ENCODE data around the gene BLM. TPM values are rescaled to one million over a fixed set of nuclear protein-coding genes. Genes with fewer than 3 reads are reported as not detected.
A peak's percentile ranks its signal among the peaks of the same experiment; 100 is the strongest.
"Not testable (repeated sequence)": the region's sequence is repeated elsewhere in the genome, so short reads cannot be mapped to it uniquely, and the experiment has no call there.

Gene BLM
- 13.1 and 16.1 TPM in 2 replicates for total RNA-seq (2014; rRNA removed; shearing (Covaris generic))
- 6.7 and 7.0 TPM in 2 replicates for polyA plus RNA-seq (2015; cell fraction: cytosol; rRNA removed)
- polyA plus RNA-seq (2015; cell fraction: nucleus; rRNA removed), result 22.0 and 25.6 TPM in 2 replicates

DNA sequence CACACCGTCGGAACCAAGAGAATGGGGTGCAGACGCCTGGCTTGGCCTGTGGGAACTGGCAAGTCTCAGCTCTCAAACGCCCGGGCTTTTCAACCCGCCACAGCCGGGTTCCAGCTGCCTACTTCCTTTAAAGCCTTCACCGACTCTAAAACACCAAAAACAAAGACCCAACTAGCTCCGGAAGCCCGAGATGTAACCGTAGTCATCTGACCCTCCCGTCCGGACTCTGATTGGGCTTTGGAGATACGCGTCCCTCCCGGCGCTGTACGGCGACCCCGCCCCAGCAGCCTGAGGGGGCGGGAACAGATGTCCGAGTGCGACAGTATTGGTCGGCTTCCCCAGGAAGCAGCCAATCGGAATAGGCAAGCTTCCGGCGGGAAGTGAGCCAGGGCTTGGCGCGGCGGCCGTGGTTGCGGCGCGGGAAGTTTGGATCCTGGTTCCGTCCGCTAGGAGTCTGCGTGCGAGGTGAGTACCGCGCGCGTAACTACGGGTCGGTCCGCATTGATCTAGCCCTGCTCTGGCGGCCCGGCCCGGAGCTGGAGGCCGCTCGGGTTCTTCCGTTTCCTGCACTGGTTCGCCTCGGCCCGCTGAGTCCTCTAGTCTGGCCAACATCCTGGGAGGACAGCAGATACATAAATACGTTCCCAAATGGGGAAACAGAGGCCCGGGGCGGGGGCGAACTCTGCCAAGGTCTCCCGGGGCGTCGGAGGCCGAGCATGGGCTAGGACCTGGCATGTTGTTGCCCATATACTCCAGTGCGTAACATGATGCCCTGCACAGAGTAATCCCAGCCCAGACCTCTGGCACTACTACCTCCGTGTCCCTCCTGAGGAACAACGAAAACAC lies at the start of gene BLM:
BLM (plus strand) TSS at position 371 of the 846 bp plus-strand sequence. CDS start 30,047 bp downstream, outside the sequence.
- DNase-seq (ENCODE audit: low read depth), result peak; percentile 99

DNA sequence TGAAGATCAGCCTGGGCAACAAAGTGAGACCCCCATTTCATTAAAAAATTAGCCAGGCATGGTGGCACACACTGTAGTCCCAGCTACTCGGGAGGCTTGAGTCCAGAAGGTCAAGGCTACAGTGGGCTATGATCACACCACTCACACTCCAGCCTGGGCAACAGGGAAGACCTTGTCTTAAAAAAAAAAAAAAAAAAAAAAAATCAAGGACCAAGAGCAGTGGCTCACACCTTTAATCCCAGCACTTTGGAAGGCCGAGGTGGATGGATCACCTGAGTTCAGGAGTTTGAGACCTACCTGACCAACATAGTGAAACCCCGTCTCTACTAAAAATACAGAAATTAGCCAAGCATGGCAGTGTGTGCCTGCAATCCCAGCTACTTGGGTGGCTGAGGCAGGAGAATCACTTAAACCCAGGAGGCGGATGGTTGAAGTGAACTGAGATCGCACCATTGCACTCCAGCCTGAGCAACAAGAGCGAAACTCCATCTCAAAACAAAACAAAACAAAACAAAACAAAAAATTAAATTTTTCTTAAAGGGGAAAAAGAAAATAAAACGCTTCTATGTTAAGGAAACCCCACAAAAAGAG lies 49.3 kb upstream of the BLM start:
- not testable (repeated sequence) for DNase-seq (ENCODE audit: low read depth)

DNA sequence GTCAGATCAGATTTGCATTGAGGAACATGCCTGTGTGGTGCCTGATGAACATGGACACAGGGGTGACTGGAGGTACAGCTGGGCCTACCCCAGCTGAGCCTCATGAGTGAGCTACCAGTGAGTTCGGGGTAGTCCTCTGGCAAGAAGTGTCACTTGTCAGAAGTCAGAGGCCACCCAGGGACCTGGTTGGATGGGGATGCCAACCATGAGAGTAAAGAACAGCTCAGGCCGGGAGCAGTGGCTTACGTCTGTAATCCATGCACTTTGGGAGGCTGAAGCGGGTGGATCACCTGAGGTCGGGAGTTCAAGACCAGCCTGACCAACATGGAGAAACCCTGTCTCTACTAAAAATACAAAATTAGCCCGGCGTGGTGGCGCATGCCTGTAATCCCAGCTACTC lies 46.5 kb upstream of the BLM start:
- DNase-seq (ENCODE audit: low read depth), result not testable (repeated sequence)

DNA sequence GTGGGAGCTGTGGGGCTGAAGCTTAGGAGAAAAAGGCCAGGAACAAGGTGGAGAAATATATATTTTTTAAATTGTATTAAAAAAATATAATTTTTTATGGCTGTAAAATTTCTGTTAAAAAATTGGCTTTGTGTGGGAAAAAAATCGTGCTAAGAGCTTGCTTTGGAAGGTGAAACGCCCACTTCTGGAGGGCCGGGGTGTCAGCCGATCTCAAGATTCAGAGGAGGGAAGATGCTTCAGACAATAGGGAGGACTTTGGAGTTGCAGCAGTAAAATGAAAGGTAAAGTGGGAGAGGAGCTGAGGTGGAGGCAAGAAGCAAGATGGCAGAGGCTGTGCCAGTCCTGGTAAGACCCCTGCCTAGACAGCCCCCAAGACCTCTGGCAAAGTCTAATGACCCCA lies 45.9 kb upstream of the BLM start:
- no peak for DNase-seq (ENCODE audit: low read depth)

DNA sequence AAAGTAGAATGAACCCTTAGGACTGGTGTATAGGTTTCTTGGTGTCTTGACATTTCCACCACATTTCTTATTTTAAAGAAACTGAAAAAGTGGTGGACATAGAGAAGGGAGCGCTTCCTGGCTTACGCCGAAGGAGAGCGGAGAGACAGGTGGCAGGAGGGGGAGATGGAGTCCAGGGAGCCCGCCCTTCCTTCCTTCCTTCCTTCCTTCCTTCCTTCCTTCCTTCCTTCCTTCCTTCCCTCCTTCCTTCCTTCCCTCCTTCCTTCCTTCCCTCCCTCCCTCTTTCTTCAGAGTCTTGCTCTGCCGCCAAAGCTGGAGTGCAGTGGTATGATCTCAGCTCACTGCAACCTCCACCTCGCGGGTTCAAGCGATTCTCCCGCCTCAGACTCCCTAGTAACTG lies 43.8 kb upstream of the BLM start:
- DNase-seq (ENCODE audit: low read depth), result not testable (repeated sequence)

GRCh38 chr15:90674476-90674875 lies 42.7 kb upstream of the BLM start:
- DNase-seq (ENCODE audit: low read depth), result peak; percentile 65

- no peak for DNase-seq (ENCODE audit: low read depth)
Observed at GRCh38 chr15:90675464-90675863, 41.7 kb upstream of the BLM start.

DNA sequence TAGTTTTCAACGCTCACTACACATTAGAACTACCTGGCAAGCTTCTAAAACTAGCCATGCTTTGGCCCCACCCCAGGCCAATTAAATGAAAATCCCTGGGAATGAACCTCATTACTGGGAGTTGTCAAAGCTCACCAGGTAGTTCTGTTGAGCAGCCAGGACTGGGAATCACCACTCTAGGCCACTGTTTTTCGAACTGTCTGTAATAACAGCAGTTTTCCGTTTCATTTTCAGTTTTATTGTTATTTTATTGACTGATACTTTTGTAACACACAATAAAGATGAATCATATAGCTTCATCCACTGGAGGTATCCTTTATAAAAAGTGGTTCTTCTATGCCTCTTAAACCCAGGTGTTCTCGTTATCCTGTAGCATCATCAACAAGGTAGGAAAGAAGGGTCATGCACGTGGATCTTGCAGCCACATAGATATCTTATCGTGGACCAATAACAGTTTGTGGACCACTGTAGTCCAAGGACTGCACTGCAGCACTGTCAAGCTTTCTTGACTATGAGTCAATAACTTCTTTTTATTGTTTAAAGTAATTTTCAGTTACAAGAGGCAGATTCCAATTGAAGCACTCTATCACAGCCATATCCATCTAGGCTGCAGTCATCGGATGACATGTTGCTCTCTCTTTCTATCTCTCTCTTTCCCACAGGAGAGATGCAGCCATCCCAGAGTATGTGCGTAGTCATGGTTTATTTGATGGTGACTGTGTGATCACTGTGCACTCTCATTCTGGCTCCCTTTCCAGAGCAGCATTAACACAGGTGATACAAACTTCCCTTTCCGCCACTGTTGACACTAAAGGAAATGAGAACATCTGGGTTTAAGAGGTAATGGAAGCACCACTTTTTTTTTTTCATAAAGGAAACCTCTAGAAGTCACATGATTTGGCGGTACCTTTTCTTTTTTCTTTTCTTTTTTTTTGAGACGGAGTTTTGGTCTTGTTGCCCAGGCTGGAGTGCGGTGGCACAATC lies 39.0 kb upstream of the BLM start:
- DNase-seq (ENCODE audit: low read depth), result no peak

GRCh38 chr15:90679959-90680358 lies 37.2 kb upstream of the BLM start:
- DNase-seq (ENCODE audit: low read depth), result no peak

DNA sequence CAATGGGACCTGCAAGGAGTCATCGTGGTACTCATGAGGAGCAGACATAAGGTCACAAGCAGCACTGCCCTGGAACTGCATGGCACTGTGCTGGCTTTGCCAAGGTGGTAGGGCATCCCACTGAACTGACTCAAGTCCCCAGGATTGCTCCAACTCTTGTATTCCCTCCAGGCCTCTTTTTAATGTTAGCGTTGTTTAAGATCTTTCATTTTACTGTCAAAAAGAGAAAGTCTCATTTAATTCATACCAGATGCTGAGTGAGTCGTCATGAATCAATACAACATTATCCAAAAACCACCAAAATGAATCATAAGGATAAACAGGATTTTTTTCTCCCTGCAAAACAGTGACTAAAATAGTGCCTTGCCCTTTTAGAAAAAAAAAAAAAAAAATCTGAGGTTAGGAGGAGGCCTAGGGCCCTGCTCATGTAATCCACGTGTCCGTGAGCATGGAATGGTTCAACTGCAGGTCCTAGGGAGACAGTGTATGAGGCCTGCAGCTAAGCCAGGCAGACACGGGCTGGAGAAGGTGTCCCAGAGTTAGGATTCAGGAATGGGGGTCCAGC lies 36.7 kb upstream of the BLM start:
- peak; percentile 94 for DNase-seq (ENCODE audit: low read depth)

DNA sequence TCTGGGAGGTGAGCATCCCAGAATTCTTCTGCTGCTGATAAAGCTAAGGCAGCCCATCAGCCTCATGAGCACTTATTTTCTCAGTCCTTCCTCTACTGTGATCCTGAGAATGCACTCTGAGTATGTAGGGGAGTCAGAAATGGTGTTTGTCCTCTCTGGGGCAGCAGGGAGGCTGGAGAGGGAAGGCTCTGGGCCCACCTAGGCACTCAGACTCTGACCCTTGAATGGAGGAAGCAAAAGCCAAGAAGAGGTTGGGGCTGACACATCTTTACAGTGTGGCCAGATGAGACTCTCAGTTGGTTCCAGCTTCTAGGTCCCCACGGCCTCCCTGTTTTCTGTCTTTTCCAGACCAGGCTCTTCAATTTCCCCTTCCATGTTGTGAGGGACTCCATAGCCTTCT lies 36.1 kb upstream of the BLM start:
- no peak for DNase-seq (ENCODE audit: low read depth)

GRCh38 chr15:90681480-90681879 lies 35.7 kb upstream of the BLM start:
- DNase-seq (ENCODE audit: low read depth), result peak; percentile 92

DNA sequence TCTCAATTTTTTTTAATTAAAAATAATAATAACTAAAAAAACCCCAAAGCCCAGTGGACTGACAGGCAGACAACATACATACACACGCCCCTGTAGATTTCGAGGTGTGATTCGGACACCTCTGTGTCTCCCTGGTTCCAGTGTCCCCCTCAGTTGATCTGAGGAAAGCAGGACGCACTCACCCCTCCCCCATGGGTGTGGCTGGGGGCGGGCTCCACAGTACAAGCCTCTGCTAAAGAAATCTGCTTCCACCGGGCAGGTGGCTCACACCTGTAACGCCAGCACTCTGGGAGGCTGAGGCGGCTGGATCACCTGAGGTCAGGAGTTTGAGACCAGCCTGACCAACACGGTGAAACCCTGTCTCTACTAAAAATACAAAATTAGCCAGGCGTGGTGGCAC lies 33.8 kb upstream of the BLM start:
- no peak for DNase-seq (ENCODE audit: low read depth)

DNA sequence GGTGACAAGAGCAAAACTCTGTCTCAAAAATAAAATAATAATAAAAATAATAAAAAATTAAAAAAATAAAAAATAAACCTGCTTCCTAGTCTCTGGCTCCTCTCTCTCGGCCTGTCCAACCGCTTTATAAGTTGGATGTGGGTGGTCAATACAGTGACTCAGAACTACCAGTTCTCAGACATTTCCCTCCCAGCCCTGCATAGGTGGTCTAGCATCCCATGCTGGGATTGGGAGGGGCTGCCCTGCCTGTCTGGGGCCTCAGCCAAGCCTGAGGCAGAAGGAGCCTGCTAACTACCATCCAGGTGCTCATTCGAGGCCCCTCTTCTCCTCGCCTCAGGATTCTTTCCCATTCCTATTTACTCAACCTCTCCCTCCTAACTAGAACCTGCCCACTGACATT lies 33.3 kb upstream of the BLM start:
- DNase-seq (ENCODE audit: low read depth), result no peak

DNA sequence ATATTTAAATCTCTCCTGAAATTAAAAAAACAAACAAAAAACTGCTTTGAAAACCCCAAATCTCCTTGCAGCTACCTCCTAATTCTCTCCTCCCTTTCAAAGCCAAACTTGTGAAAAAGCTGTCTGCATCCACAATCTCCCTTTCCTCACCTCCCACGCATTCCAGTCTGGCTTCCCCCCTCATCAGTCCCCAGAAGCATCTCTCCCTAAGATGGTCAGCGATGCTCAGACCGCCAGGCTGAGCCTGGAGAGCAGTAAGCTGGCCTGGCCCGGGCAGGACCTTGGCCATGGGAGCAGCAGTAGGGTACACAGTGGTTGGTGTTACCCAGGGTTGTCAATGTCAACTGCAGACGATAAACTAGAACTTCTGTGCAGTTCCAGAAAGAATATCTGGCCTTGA lies 32.9 kb upstream of the BLM start:
- no peak for DNase-seq (ENCODE audit: low read depth)

DNA sequence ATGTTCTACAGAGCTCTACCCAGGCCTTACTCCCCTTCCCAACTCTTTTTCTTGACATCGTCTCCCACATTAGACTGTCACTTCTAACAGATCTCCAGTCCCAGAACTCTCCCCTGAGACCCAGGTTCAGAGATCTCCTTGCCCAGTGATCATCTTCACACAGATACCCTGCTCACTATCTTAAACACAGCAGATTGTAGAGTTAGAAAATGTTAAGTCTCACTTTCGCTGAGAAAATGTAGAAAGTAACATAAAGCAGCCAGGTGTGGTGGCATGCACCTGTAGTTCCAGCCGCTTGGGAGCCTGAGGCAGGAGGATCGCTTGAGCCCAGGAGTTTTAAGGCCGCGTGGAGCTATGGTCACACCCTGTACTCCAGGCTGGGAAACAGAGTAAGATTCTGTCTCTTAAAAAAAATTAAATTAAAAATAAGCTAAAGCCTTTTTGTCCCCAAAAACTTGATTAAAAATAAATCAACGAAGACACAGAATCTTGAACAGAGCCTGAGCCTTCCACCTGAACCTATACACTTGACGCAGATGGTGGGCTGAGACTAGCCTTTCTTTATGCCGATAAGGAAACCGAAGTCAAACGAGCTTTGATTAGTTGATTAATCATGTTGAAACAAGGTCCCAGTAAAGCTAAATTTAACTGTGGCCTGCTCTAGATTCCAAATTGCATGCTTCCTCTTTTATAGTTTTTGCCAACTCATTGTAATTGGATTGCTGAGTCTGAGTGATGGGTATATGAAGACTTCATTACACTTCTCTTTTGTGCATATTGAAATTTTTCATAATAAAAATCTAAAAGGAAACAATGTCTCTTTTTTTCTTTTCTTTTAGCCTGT lies 31.3 kb upstream of the BLM start:
- no peak for DNase-seq (ENCODE audit: low read depth)

GRCh38 chr15:90686435-90687218 lies 30.5 kb upstream of the BLM start:
- no peak for DNase-seq (ENCODE audit: low read depth)

DNA sequence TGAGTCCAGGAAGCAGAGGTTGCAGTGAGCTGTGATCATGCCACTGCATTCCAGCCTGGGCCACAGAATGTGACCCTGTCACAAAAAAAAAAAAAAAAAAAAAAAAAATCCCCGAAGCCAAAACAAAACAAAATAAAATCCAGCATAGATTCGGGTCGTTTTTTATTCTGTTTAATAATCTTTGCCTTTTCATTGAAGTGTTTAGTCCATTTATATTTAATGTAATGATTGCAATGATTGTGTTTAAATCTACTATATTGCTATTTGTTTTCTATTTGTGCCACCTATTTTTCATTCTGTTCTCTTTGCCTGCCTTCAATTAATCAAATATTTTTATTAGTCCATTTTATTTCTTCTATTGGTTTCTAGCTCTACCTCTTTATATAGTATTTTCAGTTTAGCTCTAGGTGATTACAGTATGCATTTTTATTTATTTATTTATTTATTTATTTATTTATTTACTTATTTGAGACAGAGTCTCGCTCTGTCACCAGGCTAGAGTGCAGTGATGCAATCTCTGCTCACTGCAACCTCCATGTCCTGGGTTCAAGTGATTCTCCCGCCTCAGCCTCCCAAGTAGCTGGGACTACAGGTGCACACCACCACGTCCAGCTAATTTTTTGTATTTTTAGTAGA lies 27.7 kb upstream of the BLM start:
- not testable (repeated sequence) for DNase-seq (ENCODE audit: low read depth)

DNA sequence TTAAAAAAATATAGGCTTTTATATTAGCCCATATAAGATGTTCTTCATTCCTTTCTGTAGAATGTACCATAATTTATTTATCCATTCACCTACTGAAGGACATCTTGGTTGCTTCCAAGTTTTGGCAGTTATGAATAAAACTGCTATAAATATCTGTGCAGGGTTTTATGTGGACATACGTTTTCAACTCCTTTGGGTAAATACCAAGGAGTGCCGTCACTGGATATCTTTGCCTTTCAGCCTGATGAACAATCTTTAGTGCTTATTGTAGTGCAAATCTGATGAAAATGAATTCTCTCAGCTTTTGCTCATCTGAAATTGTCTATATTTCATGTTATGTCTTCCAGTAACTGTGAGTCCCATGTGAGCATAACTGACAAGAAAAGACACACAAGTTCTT lies 26.6 kb upstream of the BLM start:
- DNase-seq (ENCODE audit: low read depth), result no peak

Measured in HT1080 (cell line).